ENCODE measurements around the gene NOL12. TPM values are rescaled to one million over a fixed set of nuclear protein-coding genes. Genes with fewer than 3 reads are reported as not detected.

Gene NOL12
- total RNA-seq, 1 donor from 2014 or later = 23.7 TPM

DNA sequence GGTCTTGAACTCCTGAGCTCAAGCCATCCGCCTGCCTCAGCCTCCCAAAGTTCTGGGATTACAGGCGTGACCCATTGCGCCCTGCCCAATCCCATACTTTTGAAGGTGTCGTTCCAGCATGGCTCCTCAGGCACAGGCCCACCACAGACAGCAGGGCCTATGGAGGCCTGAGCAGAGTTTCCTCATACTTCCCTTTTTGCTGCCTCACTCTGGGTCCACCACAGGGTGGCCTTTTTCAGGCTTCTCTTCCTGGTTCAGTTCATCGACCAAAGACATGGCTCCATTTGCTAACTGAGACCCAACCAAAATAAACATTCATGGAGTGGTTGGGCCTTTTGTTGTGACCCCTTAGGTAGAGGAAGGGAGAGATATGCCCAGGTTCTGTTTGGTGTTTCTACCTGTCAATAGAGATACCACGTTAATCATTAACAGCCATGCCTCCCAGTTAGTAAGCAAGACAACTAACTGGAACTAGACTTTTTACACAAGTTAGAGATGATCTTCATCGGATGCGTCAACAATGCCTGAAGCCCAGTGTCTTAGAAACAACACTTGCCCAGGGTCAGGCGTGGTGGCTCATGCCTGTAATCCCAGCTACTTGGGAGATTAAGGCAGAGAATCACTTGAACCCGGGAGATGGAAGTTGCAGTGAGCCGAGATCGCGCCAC lies 45.8 kb downstream of the NOL12 start:
- H3K9me3 ChIP-seq (ENCODE audit: low read depth) = no peaks in the 10 kb centered on the region
- no peaks in the 10 kb centered on the region for H3K27me3 ChIP-seq
- Mint-ChIP-seq H3K27ac (no peak overlapping the region), H3K4me3 (no peak overlapping the region), H3K4me1 (peaks cover 5% of the 10 kb centered on the region), H3K9me3 (no peaks in the 10 kb centered on the region), H3K27me3 (ENCODE audit: insufficient read depth, low read depth) (peaks cover 2% of the 10 kb centered on the region), H3K36me3 (no peaks in the 10 kb centered on the region)
- no peaks in the 10 kb centered on the region for H3K36me3 ChIP-seq
- H3K79me2 ChIP-seq (ENCODE audit: low read depth) = no peaks in the 10 kb centered on the region
- TF ChIP-seq, protein P1, sequence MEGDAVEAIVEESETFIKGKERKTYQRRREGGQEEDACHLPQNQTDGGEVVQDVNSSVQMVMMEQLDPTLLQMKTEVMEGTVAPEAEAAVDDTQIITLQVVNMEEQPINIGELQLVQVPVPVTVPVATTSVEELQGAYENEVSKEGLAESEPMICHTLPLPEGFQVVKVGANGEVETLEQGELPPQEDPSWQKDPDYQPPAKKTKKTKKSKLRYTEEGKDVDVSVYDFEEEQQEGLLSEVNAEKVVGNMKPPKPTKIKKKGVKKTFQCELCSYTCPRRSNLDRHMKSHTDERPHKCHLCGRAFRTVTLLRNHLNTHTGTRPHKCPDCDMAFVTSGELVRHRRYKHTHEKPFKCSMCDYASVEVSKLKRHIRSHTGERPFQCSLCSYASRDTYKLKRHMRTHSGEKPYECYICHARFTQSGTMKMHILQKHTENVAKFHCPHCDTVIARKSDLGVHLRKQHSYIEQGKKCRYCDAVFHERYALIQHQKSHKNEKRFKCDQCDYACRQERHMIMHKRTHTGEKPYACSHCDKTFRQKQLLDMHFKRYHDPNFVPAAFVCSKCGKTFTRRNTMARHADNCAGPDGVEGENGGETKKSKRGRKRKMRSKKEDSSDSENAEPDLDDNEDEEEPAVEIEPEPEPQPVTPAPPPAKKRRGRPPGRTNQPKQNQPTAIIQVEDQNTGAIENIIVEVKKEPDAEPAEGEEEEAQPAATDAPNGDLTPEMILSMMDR (IDR thresholded peaks at IDR 0.05) = no peak
- TF ChIP-seq EZH2 (IDR thresholded peaks at IDR 0.05) (no peak), EZH2phosphoT487 (IDR thresholded peaks at IDR 0.05) (no peak)
- H3K4me3 ChIP-seq = no peak overlapping the region
- H3K4me1 ChIP-seq = peaks cover 3% of the 10 kb centered on the region
- no peak overlapping the region for H3K4me2 ChIP-seq
- H2AFZ ChIP-seq (replicated peaks) = no peak overlapping the region
- no peaks in the 10 kb centered on the region for H4K20me1 ChIP-seq (ENCODE audit: low read depth)
- H3F3A ChIP-seq (ENCODE audit: low read depth) = peaks cover 3% of the 10 kb centered on the region
- no peak overlapping the region for H3K9ac ChIP-seq
- no peak for DNase-seq (ENCODE audit: low spot score)
- H3K27ac ChIP-seq = no peak overlapping the region

DNA sequence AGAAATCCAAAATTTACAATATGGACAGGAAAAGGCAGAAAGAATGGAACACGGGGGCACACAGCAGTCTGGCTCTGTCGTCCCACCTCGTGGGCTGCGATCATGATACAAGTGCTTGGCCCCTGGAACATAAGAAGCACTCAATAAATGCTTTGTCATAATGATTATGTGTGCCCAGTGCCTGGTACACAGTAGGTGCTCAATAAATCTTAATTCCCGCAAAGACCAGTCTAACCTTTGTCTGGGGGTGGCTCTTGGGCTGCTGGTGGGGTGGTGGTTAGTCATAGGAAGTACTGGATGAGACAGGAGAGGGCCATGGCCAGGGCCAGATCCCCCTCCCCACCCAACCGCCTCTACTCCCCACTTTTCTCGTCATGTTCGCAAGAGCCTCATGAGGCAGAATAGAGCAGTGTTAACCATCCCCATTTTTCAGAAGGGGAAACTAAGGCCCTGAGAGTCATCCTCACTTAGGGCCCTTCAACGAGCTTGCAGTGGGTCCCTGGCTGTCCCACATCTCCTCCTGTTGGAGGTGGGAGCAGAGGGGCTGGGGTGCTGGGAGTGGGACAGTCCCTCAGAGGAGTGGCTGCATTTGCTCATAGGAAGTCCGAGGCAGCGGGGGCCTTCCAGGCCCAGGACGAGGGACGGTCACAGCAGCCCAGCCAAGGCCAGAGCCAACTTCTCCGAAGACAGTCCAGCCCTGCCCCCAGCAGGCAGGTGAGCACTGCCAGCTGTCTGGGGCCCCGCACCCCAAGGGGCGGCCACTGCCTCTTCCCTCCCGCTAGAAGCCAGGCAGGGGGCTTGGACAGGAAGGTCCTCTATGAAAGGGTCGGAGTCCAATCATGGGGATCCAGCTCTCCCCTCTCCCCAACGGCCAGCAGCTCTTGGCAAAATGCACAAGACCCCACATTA lies 46.8 kb downstream of the NOL12 start:
- peaks cover 2% of the 10 kb centered on the region for H3K27me3 Mint-ChIP-seq (ENCODE audit: insufficient read depth, low read depth)
- H3K9ac ChIP-seq = no peak overlapping the region
- DNase-seq (ENCODE audit: low spot score) = no peak
- no peak overlapping the region for H3K27ac Mint-ChIP-seq
- H3K4me2 ChIP-seq = no peak overlapping the region
- no peaks in the 10 kb centered on the region for H3K79me2 ChIP-seq (ENCODE audit: low read depth)
- TF ChIP-seq EZH2phosphoT487 (IDR thresholded peaks at IDR 0.05) = no peak
- no peak for TF ChIP-seq EZH2 (IDR thresholded peaks at IDR 0.05)
- TF ChIP-seq, protein P1 (IDR thresholded peaks at IDR 0.05) = no peak
- no peak overlapping the region for H3K4me3 ChIP-seq
- H2AFZ ChIP-seq (replicated peaks) = no peak overlapping the region
- no peaks in the 10 kb centered on the region for H3K27me3 ChIP-seq
- no peaks in the 10 kb centered on the region for H3K9me3 ChIP-seq (ENCODE audit: low read depth)
- no peaks in the 10 kb centered on the region for H3K9me3 Mint-ChIP-seq
- no peaks in the 10 kb centered on the region for H3K36me3 Mint-ChIP-seq
- H3K4me1 Mint-ChIP-seq = peaks cover 5% of the 10 kb centered on the region
- no peak overlapping the region for H3K27ac ChIP-seq
- H3K36me3 ChIP-seq = no peaks in the 10 kb centered on the region
- peaks cover 3% of the 10 kb centered on the region for H3F3A ChIP-seq (ENCODE audit: low read depth)
- no peak overlapping the region for H3K4me3 Mint-ChIP-seq
- no peaks in the 10 kb centered on the region for H4K20me1 ChIP-seq (ENCODE audit: low read depth)
- peaks cover 3% of the 10 kb centered on the region for H3K4me1 ChIP-seq

DNA sequence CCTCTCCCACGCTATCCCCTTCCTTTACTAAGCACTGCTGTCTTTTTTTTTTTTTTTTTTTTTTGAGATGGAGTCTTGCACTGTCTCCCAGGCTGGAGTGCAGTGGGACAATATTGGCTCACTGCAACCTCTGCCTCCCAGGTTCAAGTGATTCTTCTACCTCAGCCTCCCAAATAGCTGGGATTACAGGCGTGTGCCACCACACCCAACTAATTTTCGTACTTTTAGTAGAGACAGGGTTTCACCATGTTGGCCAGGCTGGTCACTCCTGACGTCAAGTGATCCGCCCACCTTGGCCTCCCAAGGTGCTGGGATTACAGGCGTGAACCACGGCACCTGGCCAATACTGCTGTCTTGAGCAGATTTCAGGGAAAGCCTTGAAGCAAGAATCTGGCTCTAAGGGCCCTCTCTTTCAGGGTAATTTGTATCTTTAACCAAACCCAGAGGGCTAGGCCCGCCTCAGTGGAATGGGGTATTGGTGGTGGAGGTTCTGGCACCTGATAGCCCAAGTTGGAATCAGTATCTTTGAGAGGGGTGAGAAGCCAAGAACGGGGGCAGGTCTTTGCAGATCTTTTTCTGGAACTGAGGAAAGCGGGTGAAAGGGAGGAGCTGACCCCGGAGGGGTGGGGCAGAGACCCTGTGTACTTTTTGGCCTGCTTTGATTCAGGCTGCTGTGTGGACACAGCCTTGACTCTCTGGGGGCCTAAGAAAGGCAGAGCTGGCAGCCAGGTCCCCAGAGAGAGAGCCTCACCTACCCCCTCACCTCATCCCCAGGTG lies 47.7 kb downstream of the NOL12 start:
- Mint-ChIP-seq H3K9me3 (no peaks in the 10 kb centered on the region), H3K4me1 (peaks cover 5% of the 10 kb centered on the region), H3K4me3 (no peak overlapping the region), H3K36me3 (no peaks in the 10 kb centered on the region), H3K27me3 (ENCODE audit: insufficient read depth, low read depth) (peaks cover 2% of the 10 kb centered on the region), H3K27ac (peak overlapping the region; percentile 88)
- Histone ChIP-seq H3K27ac (no peak overlapping the region), H2AFZ (replicated peaks) (no peak overlapping the region), H3K4me2 (no peak overlapping the region), H3K4me1 (peaks cover 3% of the 10 kb centered on the region), H3K9me3 (ENCODE audit: low read depth) (no peaks in the 10 kb centered on the region), H3K79me2 (ENCODE audit: low read depth) (no peaks in the 10 kb centered on the region), H3K4me3 (no peak overlapping the region), H4K20me1 (ENCODE audit: low read depth) (no peaks in the 10 kb centered on the region), H3K27me3 (no peaks in the 10 kb centered on the region), H3K9ac (no peak overlapping the region), H3F3A (ENCODE audit: low read depth) (peaks cover 3% of the 10 kb centered on the region), H3K36me3 (no peaks in the 10 kb centered on the region)
- TF ChIP-seq, protein P1 (IDR thresholded peaks at IDR 0.05) = no peak
- TF ChIP-seq EZH2phosphoT487 (IDR thresholded peaks at IDR 0.05) (no peak), EZH2 (IDR thresholded peaks at IDR 0.05) (no peak)
- no peak for DNase-seq (ENCODE audit: low spot score)

Data from neural progenitor cell (in vitro differentiated cells).